Measurements from ENCODE around the gene PANK3.
"Not testable (repeated sequence)": the region's sequence is repeated elsewhere in the genome, so short reads cannot be mapped to it uniquely, and the experiment has no call there.

Gene PANK3

GRCh38 chr5:168537176-168537575 lies 42.0 kb downstream of the PANK3 start:
- H3K9me3 ChIP-seq (ENCODE audit: control insufficient read depth, low read depth, low read length) = no peaks in the 10 kb centered on the region
- H3K4me1 ChIP-seq (ENCODE audit: control insufficient read depth, low read depth, low read length) = no peaks in the 10 kb centered on the region
- H3K27me3 ChIP-seq (ENCODE audit: control insufficient read depth, insufficient read depth, low read length) = no peaks in the 10 kb centered on the region

GRCh38 chr5:168534351-168534750 lies 44.8 kb downstream of the PANK3 start:
- H3K4me1 ChIP-seq (ENCODE audit: control insufficient read depth, low read depth, low read length); H3K4me3 ChIP-seq (ENCODE audit: low read length); H3K9me3 ChIP-seq (ENCODE audit: control insufficient read depth, low read depth, low read length); H3K27ac ChIP-seq (ENCODE audit: low read length); H3K36me3 ChIP-seq (ENCODE audit: control insufficient read depth, low read depth, low read length); H3K9ac ChIP-seq (ENCODE audit: low read length): not testable (repeated sequence)
- H3K27me3 ChIP-seq (ENCODE audit: control insufficient read depth, insufficient read depth, low read length) = peaks cover 13% of the 10 kb centered on the region

More at GRCh38 chr5:168537176-168537575, 42.0 kb downstream of the PANK3 start:
- no peak overlapping the region for H3K27ac ChIP-seq (ENCODE audit: low read length)
- H3K36me3 ChIP-seq (ENCODE audit: control insufficient read depth, low read depth, low read length) = no peaks in the 10 kb centered on the region
- H3K4me3 ChIP-seq (ENCODE audit: low read length) = no peak overlapping the region
- H3K9ac ChIP-seq (ENCODE audit: low read length) = no peak overlapping the region

GRCh38 chr5:168531987-168532864 lies 46.9 kb downstream of the PANK3 start:
- Histone ChIP-seq H3K27me3 (ENCODE audit: control insufficient read depth, insufficient read depth, low read length) (peaks cover 17% of the 10 kb centered on the region), H3K4me3 (ENCODE audit: low read length) (no peak overlapping the region), H3K9ac (ENCODE audit: low read length) (no peak overlapping the region), H3K27ac (ENCODE audit: low read length) (no peak overlapping the region), H3K9me3 (ENCODE audit: control insufficient read depth, low read depth, low read length) (no peaks in the 10 kb centered on the region), H3K36me3 (ENCODE audit: control insufficient read depth, low read depth, low read length) (no peaks in the 10 kb centered on the region), H3K4me1 (ENCODE audit: control insufficient read depth, low read depth, low read length) (no peaks in the 10 kb centered on the region)

- Histone ChIP-seq H3K9me3 (ENCODE audit: control insufficient read depth, low read depth, low read length) (no peaks in the 10 kb centered on the region), H3K9ac (ENCODE audit: low read length) (no peak overlapping the region), H3K27ac (ENCODE audit: low read length) (no peak overlapping the region), H3K27me3 (ENCODE audit: control insufficient read depth, insufficient read depth, low read length) (peaks cover 17% of the 10 kb centered on the region), H3K4me3 (ENCODE audit: low read length) (no peak overlapping the region), H3K36me3 (ENCODE audit: control insufficient read depth, low read depth, low read length) (no peaks in the 10 kb centered on the region), H3K4me1 (ENCODE audit: control insufficient read depth, low read depth, low read length) (no peaks in the 10 kb centered on the region)
These were observed 48.0 kb downstream of the PANK3 start for GRCh38 chr5:168531191-168531590.

GRCh38 chr5:168530621-168531150 lies 48.5 kb downstream of the PANK3 start:
- Histone ChIP-seq H3K9me3 (ENCODE audit: control insufficient read depth, low read depth, low read length) (no peaks in the 10 kb centered on the region), H3K36me3 (ENCODE audit: control insufficient read depth, low read depth, low read length) (no peaks in the 10 kb centered on the region), H3K9ac (ENCODE audit: low read length) (no peak overlapping the region), H3K27ac (ENCODE audit: low read length) (no peak overlapping the region), H3K27me3 (ENCODE audit: control insufficient read depth, insufficient read depth, low read length) (peaks cover 17% of the 10 kb centered on the region), H3K4me1 (ENCODE audit: control insufficient read depth, low read depth, low read length) (no peaks in the 10 kb centered on the region), H3K4me3 (ENCODE audit: low read length) (no peak overlapping the region)

- no peaks in the 10 kb centered on the region for H3K9me3 ChIP-seq (ENCODE audit: control insufficient read depth, low read depth, low read length)
- no peak overlapping the region for H3K27ac ChIP-seq (ENCODE audit: low read length)
- H3K4me3 ChIP-seq (ENCODE audit: low read length) = peak overlapping the region; percentile 54
- no peaks in the 10 kb centered on the region for H3K4me1 ChIP-seq (ENCODE audit: control insufficient read depth, low read depth, low read length)
- H3K36me3 ChIP-seq (ENCODE audit: control insufficient read depth, low read depth, low read length) = no peaks in the 10 kb centered on the region
- peaks cover 17% of the 10 kb centered on the region for H3K27me3 ChIP-seq (ENCODE audit: control insufficient read depth, insufficient read depth, low read length)
- no peak overlapping the region for H3K9ac ChIP-seq (ENCODE audit: low read length)
These were observed 49.6 kb downstream of the PANK3 start for GRCh38 chr5:168529374-168530234.

- Histone ChIP-seq H3K4me3 (ENCODE audit: low read length) (peak within 1 kb of the TSS; percentile 63), H3K9ac (ENCODE audit: low read length) (peak within 1 kb of the TSS; percentile 9)
These were observed 50.4 kb downstream of the PANK3 start, which contains the start of gene FBLL1 for GRCh38 chr5:168528521-168529373. Gene FBLL1 (plus strand): TSS chr5:168529305. CDS start chr5:168529505, 200 bp downstream.

GRCh38 chr5:168527756-168528295 lies 51.3 kb downstream of the PANK3 start:
- Histone ChIP-seq H3K4me1 (ENCODE audit: control insufficient read depth, low read depth, low read length) (no peaks in the 10 kb centered on the region), H3K9ac (ENCODE audit: low read length) (no peak overlapping the region), H3K27ac (ENCODE audit: low read length) (no peak overlapping the region), H3K36me3 (ENCODE audit: control insufficient read depth, low read depth, low read length) (no peaks in the 10 kb centered on the region), H3K27me3 (ENCODE audit: control insufficient read depth, insufficient read depth, low read length) (peaks cover 17% of the 10 kb centered on the region), H3K4me3 (ENCODE audit: low read length) (no peak overlapping the region), H3K9me3 (ENCODE audit: control insufficient read depth, low read depth, low read length) (no peaks in the 10 kb centered on the region)

More at GRCh38 chr5:168528521-168529373, 50.4 kb downstream of the PANK3 start, which contains the start of gene FBLL1:
- H3K4me1 ChIP-seq (ENCODE audit: control insufficient read depth, low read depth, low read length) = no peaks in the 10 kb centered on the region
- no peak within 1 kb of the TSS for H3K27ac ChIP-seq (ENCODE audit: low read length)
- peaks cover 17% of the 10 kb centered on the region for H3K27me3 ChIP-seq (ENCODE audit: control insufficient read depth, insufficient read depth, low read length)
- H3K9me3 ChIP-seq (ENCODE audit: control insufficient read depth, low read depth, low read length) = no peaks in the 10 kb centered on the region
- no peaks in the 10 kb centered on the region for H3K36me3 ChIP-seq (ENCODE audit: control insufficient read depth, low read depth, low read length)

GRCh38 chr5:168525856-168526255 lies 53.3 kb downstream of the PANK3 start:
- H3K4me3 ChIP-seq (ENCODE audit: low read length) = no peak overlapping the region
- H3K36me3 ChIP-seq (ENCODE audit: control insufficient read depth, low read depth, low read length) = no peaks in the 10 kb centered on the region
- H3K9ac ChIP-seq (ENCODE audit: low read length) = no peak overlapping the region
- H3K9me3 ChIP-seq (ENCODE audit: control insufficient read depth, low read depth, low read length) = no peaks in the 10 kb centered on the region
- H3K4me1 ChIP-seq (ENCODE audit: control insufficient read depth, low read depth, low read length) = no peaks in the 10 kb centered on the region
- peaks cover 17% of the 10 kb centered on the region for H3K27me3 ChIP-seq (ENCODE audit: control insufficient read depth, insufficient read depth, low read length)
- no peak overlapping the region for H3K27ac ChIP-seq (ENCODE audit: low read length)

- Histone ChIP-seq H3K27ac (ENCODE audit: low read length) (no peak overlapping the region), H3K36me3 (ENCODE audit: control insufficient read depth, low read depth, low read length) (peaks cover 84% of the 10 kb centered on the region), H3K9ac (ENCODE audit: low read length) (no peak overlapping the region), H3K4me3 (ENCODE audit: low read length) (no peak overlapping the region), H3K27me3 (ENCODE audit: control insufficient read depth, insufficient read depth, low read length) (no peaks in the 10 kb centered on the region), H3K4me1 (ENCODE audit: control insufficient read depth, low read depth, low read length) (no peaks in the 10 kb centered on the region), H3K9me3 (ENCODE audit: control insufficient read depth, low read depth, low read length) (no peaks in the 10 kb centered on the region)
These were observed 65.2 kb downstream of the PANK3 start for GRCh38 chr5:168513861-168514428.

Measured in iPS-18a (cell line).